B cell (primary cell): ENCODE data around the gene SEMA3E. TPM values are rescaled to one million over a fixed set of nuclear protein-coding genes. Genes with fewer than 3 reads are reported as not detected.

Source experiments
- ATAC-seq: fragments of 200-7000 bp; cut with Tn5 transposase; one replicate; pipeline ENCODE4 v1.10.0; 2021; ENCODE audit warnings: low read depth, mild to moderate bottlenecking, moderate number of reproducible peaks, moderate library complexity
- CTCF ChIA-PET: fragments of 350-600 bp; sonication (Branson Sonifier 250); formaldehyde crosslinking; loops from one replicate; lab custom pipeline; 2021; ENCODE audit warnings: antibody characterized with exemption, inconsistent platforms; lab: Charles Lee
- POLR2A ChIA-PET: fragments of 350-600 bp; sonication (Branson Sonifier 250); formaldehyde crosslinking; loops from one replicate; lab custom pipeline; 2021; ENCODE audit warnings: antibody characterized with exemption; lab: Charles Lee
- DNase-seq: peaks from one replicate; pipeline ENCODE4 v3.0.0; 2013
- H2AFZ ChIP-seq: 2 replicates; pipeline ENCODE4 v1.6.1; 2012; ENCODE audit warnings: mild to moderate bottlenecking, low read depth, low read length; ENCODE audit not compliant: insufficient read depth, poor library complexity, severe bottlenecking
- H3K27ac ChIP-seq, 2 donors: 1 replicate in 1 of 2; 2 replicates in 1 of 2; pipeline ENCODE4 v1.5.1; 2012 to 2013; ENCODE audit warnings: low read length in 2 of 2, mild to moderate bottlenecking in 2 of 2, moderate library complexity in 1 of 2
- H3K27me3 ChIP-seq, 4 experiments: fragments of 200-600 bp in 1 of 4; sonication (generic) in 1 of 4; replicated peaks in 1 of 4; 1 replicate in 2 of 4; 2 replicates in 2 of 4; pipeline versions ENCODE4 v1.6.1 to v1.7.0; 2013 to 2016; ENCODE audit warnings: low read length in 3 of 4, mild to moderate bottlenecking in 2 of 4, mixed read lengths in 1 of 4, moderate library complexity in 1 of 4; ENCODE audit not compliant: insufficient read depth in 4 of 4, control insufficient read depth in 3 of 4; ENCODE audit errors: control extremely low read depth in 1 of 4
- H3K36me3 ChIP-seq, 2 experiments: replicated peaks in 1 of 2; 1 replicate in 1 of 2; 2 replicates in 1 of 2; pipeline versions ENCODE4 v1.6.1 to v1.7.1; 2013; ENCODE audit warnings: low read length in 1 of 2; ENCODE audit not compliant: insufficient read depth in 2 of 2, control insufficient read depth in 1 of 2; ENCODE audit errors: control extremely low read depth in 1 of 2, extremely low read depth in 1 of 2
- H3K4me1 ChIP-seq, 2 donors: fragments of 200-600 bp in 1 of 2; sonication (generic) in 1 of 2; 1 replicate in 1 of 2; 2 replicates in 1 of 2; pipeline versions ENCODE4 v1.5.1 to v1.6.1; 2013 to 2017; ENCODE audit warnings: low read length in 2 of 2; ENCODE audit not compliant: control insufficient read depth in 2 of 2, insufficient read depth in 2 of 2
- H3K4me2 ChIP-seq: replicated peaks from 2 replicates; pipeline ENCODE3; 2012; ENCODE audit warnings: mild to moderate bottlenecking, low read depth, low read length; ENCODE audit not compliant: poor library complexity, severe bottlenecking
- H3K4me3 ChIP-seq, 5 experiments: fragments of 200-600 bp in 1 of 5; sonication (generic) in 1 of 5; 1 replicate in 3 of 5; 2 replicates in 2 of 5; pipeline versions ENCODE4 v1.5.1 to v1.7.0; 2011 to 2016; ENCODE audit warnings: low read length in 4 of 5, mild to moderate bottlenecking in 4 of 5, low read depth in 2 of 5, control low read depth in 1 of 5, moderate library complexity in 1 of 5; ENCODE audit not compliant: insufficient read depth in 1 of 5; ENCODE audit errors: control extremely low read depth in 1 of 5, extremely low read depth in 1 of 5
- H3K79me2 ChIP-seq: fragments of 200-600 bp; sonication (generic); one replicate; pipeline ENCODE4 v1.6.0; 2016; ENCODE audit warnings: low read length; ENCODE audit not compliant: control insufficient read depth, insufficient read depth
- H3K9ac ChIP-seq: fragments of 200-600 bp; sonication (generic); 2 replicates; pipeline ENCODE4 v1.6.1; 2017; ENCODE audit warnings: mild to moderate bottlenecking, low read length, moderate library complexity
- H3K9me3 ChIP-seq, 3 donors: one replicate each; pipeline versions ENCODE4 v1.6.1 to v1.7.1; 2013; ENCODE audit warnings: low read length in 2 of 3; ENCODE audit not compliant: control insufficient read depth in 2 of 3, insufficient read depth in 1 of 3; ENCODE audit errors: control extremely low read depth in 1 of 3
- H4K20me1 ChIP-seq: 2 replicates; pipeline ENCODE4 v1.6.0; 2012; ENCODE audit warnings: mild to moderate bottlenecking, low read length; ENCODE audit not compliant: insufficient read depth, control insufficient read depth, poor library complexity, severe bottlenecking
- H3K27ac Mint-ChIP-seq: one replicate; pipeline ENCODE4 v1.8.0; 2021; ENCODE audit warnings: mixed read lengths
- H3K27me3 Mint-ChIP-seq: one replicate; pipeline ENCODE4 v1.8.0; 2021; ENCODE audit warnings: mixed read lengths
- H3K4me1 Mint-ChIP-seq: one replicate; pipeline ENCODE4 v1.8.0; 2021; ENCODE audit warnings: mixed read lengths
- H3K4me3 Mint-ChIP-seq: one replicate; pipeline ENCODE4 v1.8.0; 2021; ENCODE audit warnings: mixed read lengths
- H3K9me3 Mint-ChIP-seq: one replicate; pipeline ENCODE4 v1.8.0; 2022; ENCODE audit warnings: mixed read lengths; ENCODE audit not compliant: insufficient read depth
- CTCF ChIP-seq: fragments of 200-600 bp; IDR thresholded peaks from one replicate; pipeline ENCODE4 v1.8.0; 2022; ENCODE audit warnings: antibody characterized with exemption, mild to moderate bottlenecking
- EZH2 ChIP-seq: IDR thresholded peaks from 2 replicates; pipeline ENCODE4 v1.6.1; 2012; ENCODE audit warnings: borderline replicate concordance, low read depth, mild to moderate bottlenecking, moderate library complexity, low read length; ENCODE audit not compliant: insufficient read depth, poor library complexity, severe bottlenecking
- WGBS: methylation state at CpG from one replicate; pipeline ENCODE4 v1.1.5; 2013; ENCODE audit warnings: missing lambda C conversion rate; ENCODE audit not compliant: insufficient coverage; 5-methylcytosine and 5-hydroxymethylcytosine counted together
- intact Hi-C: fragments of 100-400 bp; cut with micrococcal nuclease; formaldehyde crosslinking; loops from one replicate; pipeline ENCODE4 v1.10.0; 2022
- polyA plus RNA-seq: library from polyadenylated mRNA; depleted of rRNA; stranded (reverse); fragments of >200 nt; gene quantifications from 2 replicates; pipeline ENCODE4 v1.2.3, GENCODE V29; 2012
- total RNA-seq, 2 donors: library from RNA; stranded (reverse); fragments of 120-200 nt in 1 of 2; gene quantifications; 1 replicate in 1 of 2; 2 replicates in 1 of 2; pipeline versions ENCODE4 v1.2.3 to v1.2.4, GENCODE V29; 2013 to 2022

Gene SEMA3E
- total and polyA plus RNA-seq, 2 donors (not counting 1 experiment from before 2014, with no cell fraction given), result not detected

DNA sequence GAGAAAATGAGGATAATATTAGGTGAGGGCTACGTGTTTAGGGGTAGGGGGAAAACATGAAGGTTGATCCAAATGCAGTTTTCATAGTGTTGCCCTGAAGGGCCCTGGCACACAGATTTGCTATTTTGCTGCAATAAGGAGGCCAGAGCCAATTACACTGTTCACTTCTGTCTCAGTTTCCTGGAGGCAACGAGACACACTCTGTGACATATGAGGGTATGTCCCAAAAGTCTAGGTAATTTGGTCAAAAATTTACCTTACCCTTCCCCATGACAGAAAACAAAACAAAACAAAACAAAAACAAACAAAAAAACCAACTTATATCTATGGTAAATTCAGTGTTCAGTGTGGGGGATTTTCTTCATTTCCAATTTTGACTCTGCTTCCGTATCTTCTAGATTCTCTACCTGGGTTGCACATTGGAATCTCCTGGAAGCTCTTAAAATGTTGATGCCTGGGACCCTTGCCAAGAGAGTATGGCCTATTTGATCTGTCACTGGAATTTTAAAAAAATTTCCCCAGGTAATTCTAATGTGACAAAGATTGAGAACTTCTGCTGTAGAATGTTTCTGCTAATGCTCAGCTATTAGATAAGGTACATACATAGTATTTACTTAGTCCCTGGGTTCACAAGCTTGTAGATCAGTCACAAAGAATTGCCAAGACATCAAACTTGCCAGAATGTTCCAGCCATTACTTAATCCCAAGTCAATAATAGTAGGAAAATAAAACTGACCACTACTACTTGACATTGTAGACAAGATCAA lies 139.5 kb downstream of the SEMA3E start:
- Mint-ChIP-seq H3K27me3 (no peaks in the 10 kb centered on the region), H3K27ac (no peak overlapping the region), H3K4me3 (no peak overlapping the region), H3K4me1 (no peaks in the 10 kb centered on the region), H3K9me3 (peaks cover 2% of the 10 kb centered on the region)
- POLR2A ChIA-PET, result no interaction called here
- Histone ChIP-seq H2AFZ (no peak overlapping the region), H3K27ac (no peak overlapping the region), H3K4me2 (no peak overlapping the region), H3K4me3 (no peak overlapping the region), H3K36me3 (no peaks in the 10 kb centered on the region), H3K9ac (no peak overlapping the region), H3K9me3 (peaks cover 0 to 4% (median 0%) of the 10 kb centered on the region in 3 donors), H3K27me3 (no peaks in the 10 kb centered on the region), H3K4me1 (no peaks in the 10 kb centered on the region), H4K20me1 (no peaks in the 10 kb centered on the region), H3K79me2 (no peaks in the 10 kb centered on the region)
- CTCF ChIA-PET, result no interaction called here
- ATAC-seq (no peak), DNase-seq (no peak)
- TF ChIP-seq EZH2 (no peak), CTCF (no peak)
- intact Hi-C loops, result no loop called here
- WGBS, result 100% methylated on average over 1 of the region's 3 CpGs

- no peak for DNase-seq
- Histone ChIP-seq H4K20me1 (no peaks in the 10 kb centered on the region), H3K27me3 (no peaks in the 10 kb centered on the region), H3K79me2 (no peaks in the 10 kb centered on the region), H3K4me2 (no peak overlapping the region), H3K4me1 (no peaks in the 10 kb centered on the region), H3K36me3 (no peaks in the 10 kb centered on the region), H2AFZ (no peak overlapping the region), H3K4me3 (no peak overlapping the region), H3K27ac (no peak overlapping the region), H3K9ac (no peak overlapping the region), H3K9me3 (no peaks in the 10 kb centered on the region)
- Mint-ChIP-seq H3K27me3 (no peaks in the 10 kb centered on the region), H3K9me3 (no peaks in the 10 kb centered on the region), H3K4me1 (no peaks in the 10 kb centered on the region), H3K4me3 (no peak overlapping the region), H3K27ac (no peak overlapping the region)
- no peak for ATAC-seq
- POLR2A ChIA-PET, result no interaction called here
- intact Hi-C loops, result no loop called here
- TF ChIP-seq CTCF (no peak), EZH2 (no peak)
- CTCF ChIA-PET, result no interaction called here
- WGBS, result 70% methylated on average over 2 of the region's 2 CpGs
Observed at GRCh38 chr7:83504330-83504729, 144.6 kb downstream of the SEMA3E start.
